UCSD-AML1 (cell line): ENCODE measurements around the gene ZNF181.

Experiments
- DNase-seq: peaks from one replicate; lab custom pipeline; 2025; ENCODE audit not compliant: unreplicated experiment; lab: John Stamatoyannopoulos, UW

ZNF181 gene

DNA sequence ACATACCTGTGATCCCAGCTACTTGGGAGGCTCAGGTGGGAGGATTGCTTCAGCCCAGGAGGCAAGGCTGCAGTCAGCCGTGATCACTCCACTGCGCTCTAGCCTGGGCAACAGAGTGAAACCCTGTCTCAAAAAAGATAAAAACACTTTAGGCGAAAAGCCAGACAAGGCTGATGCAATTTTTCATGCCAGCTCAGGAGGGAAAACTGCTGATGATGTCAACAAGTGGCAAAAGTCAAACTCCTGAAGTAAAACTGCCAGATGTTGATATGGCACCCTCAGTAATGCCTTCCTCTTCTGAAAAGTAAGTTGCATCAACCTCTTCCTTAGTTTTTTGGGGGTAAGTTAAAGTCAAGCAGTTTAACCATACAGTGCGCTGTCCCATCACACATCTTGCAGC lies 23.4 kb downstream of the ZNF181 start:
- no peak for DNase-seq

DNA sequence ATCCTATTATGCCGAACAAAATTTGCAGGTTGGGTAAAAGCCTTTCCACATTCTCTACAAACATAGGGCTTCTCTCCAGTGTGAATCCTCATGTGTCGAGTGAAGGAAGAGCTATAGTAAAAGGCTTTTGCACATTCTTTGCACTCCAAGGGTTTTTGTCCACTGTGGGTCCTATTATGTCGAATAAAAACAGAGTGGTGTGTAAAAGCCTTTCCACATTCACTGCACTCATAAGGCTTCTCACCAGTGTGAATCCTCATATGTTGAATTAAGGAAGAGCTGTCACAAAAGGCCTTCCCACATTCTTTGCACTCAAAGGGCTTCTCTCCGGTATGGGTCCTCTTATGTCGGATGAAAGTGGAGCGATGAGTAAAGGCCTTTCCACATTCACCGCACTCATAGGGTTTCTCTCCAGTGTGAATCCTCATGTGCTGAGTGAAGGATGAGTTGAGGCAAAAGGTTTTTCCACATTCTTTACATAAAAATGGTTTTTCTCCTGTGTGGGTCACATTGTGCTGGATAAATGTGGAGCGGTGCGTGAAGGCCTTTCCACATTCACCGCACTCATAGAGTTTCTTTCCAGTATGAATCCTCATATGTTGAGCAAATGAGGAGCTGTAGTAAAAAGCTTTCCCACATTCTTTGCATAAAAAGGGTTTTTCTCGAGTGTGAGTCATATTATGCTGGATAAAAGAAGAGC lies 25.3 kb downstream of the ZNF181 start:
- DNase-seq = no peak

DNA sequence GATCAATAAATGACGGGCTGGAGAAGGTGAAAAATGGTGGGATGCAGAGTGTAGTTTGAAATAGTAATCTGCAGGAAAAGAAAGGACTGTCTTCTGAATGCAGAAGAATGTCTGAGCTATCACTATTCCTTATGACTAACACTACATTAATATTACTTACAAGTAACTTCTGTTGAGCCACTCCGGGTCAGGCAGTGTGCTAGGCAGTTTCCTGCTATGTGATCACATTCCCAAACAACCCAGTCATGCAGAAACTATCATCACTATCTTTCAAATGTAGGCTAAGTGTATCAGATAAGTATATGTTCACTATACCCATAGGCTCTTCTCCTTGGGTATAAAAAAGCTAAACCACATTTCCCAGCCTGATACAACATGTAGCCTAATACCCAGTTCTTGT lies 32.3 kb downstream of the ZNF181 start:
- no peak for DNase-seq

GRCh38 chr19:34767951-34768350 lies 33.9 kb downstream of the ZNF181 start:
- DNase-seq = no peak

- peak; percentile 90 for DNase-seq
These were observed 38.9 kb downstream of the ZNF181 start, which contains the start of gene ZNF599 for GRCh38 chr19:34772697-34773554. TSS of gene ZNF599 (minus strand) at chr19:34773215. CDS start at chr19:34772841, 374 bp downstream.

GRCh38 chr19:34773555-34773864 lies 39.5 kb downstream of the ZNF181 start:
- DNase-seq = no peak

DNA sequence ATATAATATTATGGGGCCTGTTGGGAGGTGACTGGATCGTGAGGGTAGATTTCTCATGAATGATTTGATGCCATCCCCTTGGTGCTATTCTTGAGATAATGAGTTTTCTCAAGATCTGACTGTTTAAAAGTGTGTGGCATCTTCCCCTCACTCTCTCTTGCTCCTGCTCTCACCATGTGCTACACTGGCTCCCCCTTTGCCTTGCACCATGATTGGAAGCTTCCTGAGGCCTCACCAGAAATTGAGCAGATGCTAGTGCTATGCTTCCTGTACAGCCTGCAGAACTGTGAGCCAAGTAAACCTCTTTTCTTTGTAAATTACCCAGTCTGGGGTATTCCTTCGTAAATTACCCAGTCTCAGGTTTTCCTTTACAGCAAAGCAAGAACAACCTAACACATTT lies 40.8 kb downstream of the ZNF181 start:
- no peak for DNase-seq

DNA sequence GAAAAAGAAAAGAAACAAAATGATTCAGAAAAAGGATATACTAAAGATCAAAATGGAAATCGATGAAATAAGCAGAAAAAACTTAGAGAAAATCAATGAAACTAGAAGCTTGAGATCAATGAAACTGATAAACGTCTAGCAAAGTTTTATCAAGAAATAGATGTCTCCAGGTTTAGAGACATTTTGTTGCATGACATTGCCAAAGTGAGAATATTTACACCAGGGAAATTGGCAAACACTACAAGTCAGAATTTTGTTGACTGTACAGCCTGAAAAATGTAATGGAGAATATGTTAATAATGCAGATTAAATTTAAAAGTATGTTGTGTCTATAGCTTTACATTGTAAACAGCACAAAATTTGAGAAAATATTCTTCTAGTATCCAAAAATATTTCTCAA lies 44.3 kb downstream of the ZNF181 start:
- DNase-seq = no peak

- no peak for DNase-seq
These were observed 45.6 kb downstream of the ZNF181 start for GRCh38 chr19:34779652-34780051.

DNA sequence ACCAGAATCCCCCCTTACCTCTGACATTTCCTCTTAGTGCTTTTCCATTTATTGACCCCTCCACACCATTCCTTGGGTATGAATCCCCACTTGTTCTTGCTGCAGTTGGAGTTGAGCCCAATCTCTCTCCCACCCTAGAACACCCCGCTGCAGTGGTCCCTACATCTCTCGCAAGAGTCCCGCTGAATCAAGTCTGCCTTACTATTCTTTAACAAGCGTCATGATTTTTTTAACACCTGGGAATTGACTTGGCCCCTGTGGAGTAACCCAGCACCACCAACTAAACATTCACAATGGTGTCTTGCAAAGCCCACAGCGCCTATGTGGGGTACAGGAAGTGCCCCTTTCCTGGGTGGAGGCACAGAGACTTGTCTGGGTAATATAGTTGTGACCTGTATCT lies 52.2 kb downstream of the ZNF181 start:
- DNase-seq = no peak

- DNase-seq = no peak
These were observed 53.2 kb downstream of the ZNF181 start for GRCh38 chr19:34787059-34787824.

- no peak for DNase-seq
These were observed 54.0 kb downstream of the ZNF181 start for GRCh38 chr19:34788074-34788473.

DNA sequence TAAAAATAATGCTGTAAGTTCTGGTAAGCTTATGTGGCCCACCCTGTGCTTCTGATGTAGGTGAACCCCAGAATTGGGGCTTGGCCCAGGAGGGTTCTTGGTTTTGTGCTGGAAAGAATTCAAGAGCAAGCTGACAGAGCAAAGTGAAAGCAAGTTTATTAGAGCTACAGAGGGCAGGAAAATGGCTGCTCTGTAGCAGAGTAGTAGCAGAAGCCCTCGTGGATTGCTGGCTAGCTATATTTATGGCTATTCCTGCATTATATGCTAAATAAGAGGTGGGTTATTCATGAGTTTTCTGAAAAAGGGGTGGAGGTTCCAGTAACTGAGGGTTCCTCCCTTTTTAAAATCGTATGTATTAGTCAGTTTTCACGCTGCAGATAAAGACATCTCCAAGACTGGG lies 59.5 kb downstream of the ZNF181 start:
- no peak for DNase-seq

GRCh38 chr19:34794066-34794960 lies 60.3 kb downstream of the ZNF181 start:
- DNase-seq = no peak
